LNCAP (cell line): ENCODE data around the gene MVB12B.

Experiments used
- TF ChIP-seq, protein P1 (sequence below): fragments of 450-650 bp; IDR thresholded peaks from 2 replicates; pipeline ENCODE4 v1.5.1; 2017; ENCODE audit warnings: mild to moderate bottlenecking

The MVB12B gene

DNA sequence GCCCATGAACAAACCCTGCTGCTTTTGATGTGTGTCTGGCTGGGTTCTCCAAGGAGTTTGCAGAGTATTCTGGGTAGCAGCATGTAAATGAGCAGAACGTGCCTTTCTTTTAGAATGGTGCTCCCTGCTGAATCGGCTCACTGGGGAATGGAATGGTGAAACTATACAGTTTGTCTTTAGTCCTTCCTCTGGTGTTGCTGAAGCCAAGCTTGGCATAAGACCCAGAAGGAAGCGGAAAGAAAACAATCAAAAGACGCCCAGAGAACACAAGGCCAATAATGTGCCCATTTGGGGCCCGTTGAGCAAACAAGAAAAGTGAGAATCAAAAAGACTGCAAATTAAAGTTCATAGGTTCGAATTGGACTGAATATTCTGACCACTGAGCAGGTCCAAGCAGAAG lies 60.1 kb downstream of the MVB12B start:
- TF ChIP-seq, protein P1, sequence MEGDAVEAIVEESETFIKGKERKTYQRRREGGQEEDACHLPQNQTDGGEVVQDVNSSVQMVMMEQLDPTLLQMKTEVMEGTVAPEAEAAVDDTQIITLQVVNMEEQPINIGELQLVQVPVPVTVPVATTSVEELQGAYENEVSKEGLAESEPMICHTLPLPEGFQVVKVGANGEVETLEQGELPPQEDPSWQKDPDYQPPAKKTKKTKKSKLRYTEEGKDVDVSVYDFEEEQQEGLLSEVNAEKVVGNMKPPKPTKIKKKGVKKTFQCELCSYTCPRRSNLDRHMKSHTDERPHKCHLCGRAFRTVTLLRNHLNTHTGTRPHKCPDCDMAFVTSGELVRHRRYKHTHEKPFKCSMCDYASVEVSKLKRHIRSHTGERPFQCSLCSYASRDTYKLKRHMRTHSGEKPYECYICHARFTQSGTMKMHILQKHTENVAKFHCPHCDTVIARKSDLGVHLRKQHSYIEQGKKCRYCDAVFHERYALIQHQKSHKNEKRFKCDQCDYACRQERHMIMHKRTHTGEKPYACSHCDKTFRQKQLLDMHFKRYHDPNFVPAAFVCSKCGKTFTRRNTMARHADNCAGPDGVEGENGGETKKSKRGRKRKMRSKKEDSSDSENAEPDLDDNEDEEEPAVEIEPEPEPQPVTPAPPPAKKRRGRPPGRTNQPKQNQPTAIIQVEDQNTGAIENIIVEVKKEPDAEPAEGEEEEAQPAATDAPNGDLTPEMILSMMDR: no peak

DNA sequence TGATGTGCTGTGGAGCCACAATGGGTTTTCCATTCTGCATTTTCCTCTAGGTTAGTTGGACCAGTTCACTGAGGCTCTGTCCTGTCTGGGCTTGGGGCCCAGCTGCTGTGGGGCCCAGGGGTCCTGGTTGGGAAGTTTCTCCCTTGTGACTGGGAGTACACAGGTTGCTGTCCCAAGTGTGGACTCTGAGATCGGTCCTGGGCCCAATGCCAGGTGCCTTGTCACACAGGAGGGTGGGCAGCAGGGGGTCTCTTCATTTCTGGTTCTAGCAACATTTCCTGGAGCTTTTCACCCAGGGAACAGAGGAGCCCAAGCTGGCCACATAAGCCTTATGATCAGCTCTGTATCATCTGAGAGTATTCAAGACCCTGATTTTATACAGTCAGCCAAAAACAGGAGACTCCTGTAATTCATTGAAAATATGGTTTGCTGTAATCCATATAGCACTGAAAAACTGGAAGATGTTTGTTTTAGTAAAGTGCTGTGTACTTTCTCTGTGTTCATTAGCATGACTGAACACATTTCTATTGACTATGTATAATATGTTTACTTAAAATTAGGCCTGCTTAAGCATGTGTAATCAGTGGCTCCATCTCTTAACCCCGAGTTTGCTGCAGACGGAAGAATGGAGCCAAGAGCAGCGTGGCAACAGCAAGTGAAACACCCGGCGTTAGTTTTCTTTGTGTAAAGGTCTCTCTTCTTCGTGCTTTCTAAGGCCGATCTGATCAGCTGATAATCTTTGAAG lies 62.5 kb downstream of the MVB12B start:
- TF ChIP-seq, protein P1: no peak

DNA sequence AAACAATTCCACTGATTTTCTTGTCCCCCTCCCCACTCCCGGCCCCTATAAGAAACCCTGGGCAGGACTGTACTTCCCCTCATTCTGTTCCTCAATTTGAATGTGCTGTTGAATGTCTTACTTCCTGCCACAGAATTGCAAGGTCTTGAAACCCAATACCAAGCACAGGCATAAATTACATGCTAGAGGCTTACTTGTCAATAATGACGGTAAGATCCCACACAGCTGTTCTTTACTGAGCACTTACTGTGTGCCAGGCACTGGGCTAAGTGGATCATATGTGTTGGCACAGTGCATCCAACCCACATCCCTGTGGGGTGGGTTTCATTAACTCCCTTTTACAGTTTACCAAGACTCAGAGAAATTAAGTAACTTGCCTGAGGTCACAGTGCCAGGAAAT lies 63.4 kb downstream of the MVB12B start:
- TF ChIP-seq, protein P1: no peak

DNA sequence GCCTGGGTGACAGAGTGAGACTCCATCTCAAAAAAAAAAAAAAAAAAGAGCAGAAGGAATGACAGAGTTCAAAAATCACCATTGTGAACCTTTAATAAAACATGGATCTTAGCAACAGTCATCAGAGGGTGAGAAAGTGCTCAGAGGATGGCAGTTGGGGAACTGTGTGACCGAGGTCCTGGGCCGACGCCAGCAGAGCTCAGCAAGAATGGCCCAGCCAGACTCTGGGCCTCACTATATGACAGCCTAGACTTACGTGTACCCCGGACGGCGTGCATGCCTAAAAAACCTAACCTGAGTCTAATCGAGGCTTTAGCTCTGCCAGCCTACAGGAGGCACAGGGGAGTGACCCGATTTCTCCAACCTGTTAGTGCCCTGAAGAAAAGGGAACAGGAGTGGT lies 64.3 kb downstream of the MVB12B start:
- TF ChIP-seq, protein P1: no peak

DNA sequence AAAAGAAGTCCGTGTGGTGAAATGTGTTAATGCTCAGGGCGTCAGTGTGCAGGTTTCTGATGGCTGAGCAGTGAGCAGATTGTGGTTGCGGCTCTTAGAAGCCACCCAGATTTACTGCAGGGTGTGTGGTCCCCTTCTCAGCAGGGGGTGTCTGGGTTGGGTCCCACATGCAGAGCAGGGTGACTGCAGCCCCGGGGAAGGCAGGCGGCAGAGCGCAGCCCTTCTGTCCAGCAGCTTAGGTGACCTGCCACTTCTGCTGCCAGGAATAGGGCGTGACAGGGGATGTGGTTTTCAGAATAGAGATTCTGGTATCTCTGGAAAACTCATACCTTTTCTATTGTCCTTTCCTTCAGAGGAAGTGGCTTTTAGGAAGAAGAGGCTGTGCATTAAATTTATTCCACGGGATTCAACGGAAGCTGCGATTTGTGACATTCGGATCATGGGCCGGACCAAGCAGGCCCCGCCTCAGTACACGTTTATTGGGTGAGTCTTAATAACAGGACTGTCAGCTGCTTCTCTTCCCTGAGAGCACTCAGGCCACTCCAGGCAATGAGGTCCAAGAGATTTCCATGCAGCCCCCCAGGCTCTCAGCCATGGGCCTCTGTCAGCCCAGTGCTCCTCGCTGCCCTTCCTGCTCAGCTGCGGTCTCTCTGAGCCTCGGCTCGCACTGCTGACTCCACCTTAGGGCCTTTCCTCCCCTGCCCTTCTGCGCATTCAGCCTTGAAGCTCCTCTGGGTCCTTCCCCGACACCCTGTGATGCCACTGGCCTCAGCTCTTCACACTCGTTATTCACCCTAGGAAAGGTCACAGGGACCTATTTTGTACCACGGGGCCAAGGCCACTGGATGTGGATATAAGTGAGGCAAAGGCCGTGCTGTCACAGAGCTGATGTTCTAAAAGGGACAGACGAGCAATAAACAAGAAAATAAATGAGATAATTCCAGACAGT lies 65.4 kb downstream of the MVB12B start:
- TF ChIP-seq, protein P1: no peak

DNA sequence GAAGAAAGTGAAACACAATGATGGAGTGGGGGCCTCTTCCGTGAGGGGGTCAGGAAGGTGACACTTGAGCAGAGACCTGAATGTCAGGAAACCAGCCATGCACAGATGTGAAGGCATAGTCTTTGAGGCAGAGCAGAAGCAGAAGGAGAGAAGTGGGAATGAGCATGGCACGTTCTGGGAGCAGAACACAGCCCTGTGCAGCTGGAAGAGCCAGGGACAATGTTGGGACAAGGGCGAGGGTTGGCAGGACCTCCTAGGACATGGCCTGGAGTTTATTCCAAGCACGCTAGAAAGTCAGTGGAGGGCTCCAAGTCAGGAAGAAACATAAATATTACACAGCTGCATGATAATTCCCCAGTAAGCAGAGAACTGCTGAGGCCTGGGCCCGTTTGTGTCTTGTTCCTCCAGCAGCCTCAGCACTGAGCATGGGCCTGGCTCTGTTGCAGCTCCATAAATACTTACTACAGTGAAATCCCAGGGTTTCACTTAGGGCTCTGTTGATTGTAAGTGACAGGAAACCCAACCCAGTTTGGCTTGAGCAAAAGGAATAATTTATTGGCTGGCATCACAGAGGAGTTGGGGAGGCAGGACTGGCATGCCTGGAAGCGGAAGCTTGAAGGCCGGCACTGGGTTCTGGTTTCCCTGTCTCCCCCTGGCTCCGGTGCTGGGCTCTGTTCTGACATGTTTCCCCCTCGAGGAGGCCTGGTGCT lies 66.2 kb downstream of the MVB12B start:
- TF ChIP-seq, protein P1: no peak

DNA sequence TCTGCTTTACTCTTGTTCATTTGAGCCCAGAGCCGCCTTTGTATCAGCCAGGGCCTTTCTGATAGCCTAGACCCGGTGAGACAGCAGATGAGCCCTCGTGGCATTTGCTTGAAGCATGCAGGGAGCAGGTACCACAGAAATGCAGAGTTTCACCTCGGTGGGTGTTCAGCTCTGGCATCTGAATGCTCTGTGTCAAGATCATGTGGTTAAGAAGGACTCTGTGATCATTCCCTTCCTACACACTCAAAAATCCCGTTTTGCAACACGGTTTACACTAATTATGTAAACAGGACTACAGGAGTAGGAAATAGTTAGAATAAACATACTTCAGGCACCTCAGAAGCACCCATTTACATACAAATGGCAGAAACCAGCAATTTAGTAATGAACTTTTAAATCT lies 67.2 kb downstream of the MVB12B start:
- TF ChIP-seq, protein P1: no peak
